ENCODE measurements around the gene ZNRD2. TPM values are rescaled to one million over a fixed set of nuclear protein-coding genes. Genes with fewer than 3 reads are reported as not detected.

The ZNRD2 gene
- total and polyA plus RNA-seq, 12 donors: 9.4 to 135 (median 56.0) TPM

DNA sequence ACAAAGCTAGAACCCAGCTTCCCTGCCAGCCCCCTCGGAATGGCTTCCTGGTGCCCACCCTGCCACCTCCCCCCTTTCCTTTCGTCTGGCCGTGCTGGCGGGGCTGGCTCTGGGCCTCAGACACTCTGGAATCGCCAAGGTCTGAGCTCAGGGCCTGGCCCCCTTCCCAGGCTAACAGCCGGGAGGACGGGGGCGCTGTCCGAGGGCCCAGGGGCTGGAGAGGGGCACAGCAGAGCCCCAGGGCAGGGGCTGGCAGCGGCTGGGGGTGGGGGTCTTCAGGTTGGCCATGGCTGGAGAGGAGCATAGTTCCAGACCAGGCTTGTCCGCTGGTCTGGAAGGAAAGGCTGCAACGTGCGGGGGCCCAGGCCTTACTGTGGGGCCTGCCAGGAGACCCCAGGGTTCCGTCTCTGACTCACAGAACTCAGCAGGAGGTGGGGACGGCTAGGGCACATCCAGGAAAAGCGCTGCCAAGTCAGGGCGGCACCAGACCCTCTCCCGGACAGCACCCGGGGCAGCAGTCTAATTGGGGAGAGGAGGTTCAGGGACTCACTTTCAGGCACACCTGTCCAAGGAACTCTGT is 11.3 kb upstream of the ZNRD2 start:
- H3K36me3 ChIP-seq (replicated peaks in 1 of 2): peaks cover 0 to under 1% of the 10 kb centered on the region in 2 donors
- TF ChIP-seq, protein P1, sequence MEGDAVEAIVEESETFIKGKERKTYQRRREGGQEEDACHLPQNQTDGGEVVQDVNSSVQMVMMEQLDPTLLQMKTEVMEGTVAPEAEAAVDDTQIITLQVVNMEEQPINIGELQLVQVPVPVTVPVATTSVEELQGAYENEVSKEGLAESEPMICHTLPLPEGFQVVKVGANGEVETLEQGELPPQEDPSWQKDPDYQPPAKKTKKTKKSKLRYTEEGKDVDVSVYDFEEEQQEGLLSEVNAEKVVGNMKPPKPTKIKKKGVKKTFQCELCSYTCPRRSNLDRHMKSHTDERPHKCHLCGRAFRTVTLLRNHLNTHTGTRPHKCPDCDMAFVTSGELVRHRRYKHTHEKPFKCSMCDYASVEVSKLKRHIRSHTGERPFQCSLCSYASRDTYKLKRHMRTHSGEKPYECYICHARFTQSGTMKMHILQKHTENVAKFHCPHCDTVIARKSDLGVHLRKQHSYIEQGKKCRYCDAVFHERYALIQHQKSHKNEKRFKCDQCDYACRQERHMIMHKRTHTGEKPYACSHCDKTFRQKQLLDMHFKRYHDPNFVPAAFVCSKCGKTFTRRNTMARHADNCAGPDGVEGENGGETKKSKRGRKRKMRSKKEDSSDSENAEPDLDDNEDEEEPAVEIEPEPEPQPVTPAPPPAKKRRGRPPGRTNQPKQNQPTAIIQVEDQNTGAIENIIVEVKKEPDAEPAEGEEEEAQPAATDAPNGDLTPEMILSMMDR (IDR thresholded peaks at IDR 0.05): no peak
- no peak for TF ChIP-seq POLR2A (IDR thresholded peaks at IDR 0.05)
- peak overlapping the region in 1 of 4 donors; percentile 82 for H3K4me3 ChIP-seq
- peak overlapping the region; percentile 86 to 96 (median 88) for H3K27ac ChIP-seq
- H3K9me3 ChIP-seq (replicated peaks in 1 of 3): no peaks in the 10 kb centered on the region
- H3K27me3 ChIP-seq: no peaks in the 10 kb centered on the region
- peaks cover 40 to 61% of the 10 kb centered on the region in 2 donors for H3K4me1 ChIP-seq (replicated peaks in 1 of 2)
- WGBS, 4 donors: 24 to 71% (median 32%) methylated on average over 5 to 19 of the region's 19 CpGs
- intact Hi-C loops (cut with DNase I): no loop called here
- peak in 5 of 7 donors; percentile 66 to 76 (median 69) for DNase-seq

DNA sequence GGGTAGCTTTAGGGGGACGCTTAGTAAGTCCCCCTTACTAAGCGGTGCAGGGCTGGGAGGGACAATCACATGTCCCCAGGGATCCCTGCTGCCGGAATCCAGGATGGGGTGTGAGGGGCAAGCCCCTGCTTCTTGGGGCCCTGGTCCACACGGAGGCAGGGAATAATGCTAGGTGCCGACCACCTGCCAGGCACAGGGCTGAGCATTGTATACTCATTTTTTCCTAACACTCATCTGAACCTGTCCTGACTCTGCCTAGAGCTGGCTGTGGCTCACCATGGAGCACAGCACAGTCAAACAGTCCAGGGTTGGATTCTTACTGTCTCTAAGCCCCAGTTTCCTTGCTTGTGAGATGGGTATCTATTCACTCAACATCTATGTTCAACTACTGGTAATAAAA is 10.7 kb upstream of the ZNRD2 start:
- Histone ChIP-seq H3K4me3 (no peak overlapping the region), H3K4me1 (replicated peaks in 1 of 2) (peaks cover 40 to 58% of the 10 kb centered on the region in 2 donors), H3K9me3 (replicated peaks in 1 of 3) (no peaks in the 10 kb centered on the region), H3K27ac (peak overlapping the region in 4 of 5 donors; percentile 86 to 96 (median 90)), H3K27me3 (no peaks in the 10 kb centered on the region), H3K36me3 (replicated peaks in 1 of 2) (no peaks in the 10 kb centered on the region)
- WGBS, 4 donors: 56 to 80% (median 66%) methylated on average over 1 to 5 of the region's 5 CpGs
- no peak for DNase-seq
- intact Hi-C loops (cut with DNase I): no loop called here
- TF ChIP-seq, protein P1 (IDR thresholded peaks at IDR 0.05): no peak
- no peak for TF ChIP-seq POLR2A (IDR thresholded peaks at IDR 0.05)

DNA sequence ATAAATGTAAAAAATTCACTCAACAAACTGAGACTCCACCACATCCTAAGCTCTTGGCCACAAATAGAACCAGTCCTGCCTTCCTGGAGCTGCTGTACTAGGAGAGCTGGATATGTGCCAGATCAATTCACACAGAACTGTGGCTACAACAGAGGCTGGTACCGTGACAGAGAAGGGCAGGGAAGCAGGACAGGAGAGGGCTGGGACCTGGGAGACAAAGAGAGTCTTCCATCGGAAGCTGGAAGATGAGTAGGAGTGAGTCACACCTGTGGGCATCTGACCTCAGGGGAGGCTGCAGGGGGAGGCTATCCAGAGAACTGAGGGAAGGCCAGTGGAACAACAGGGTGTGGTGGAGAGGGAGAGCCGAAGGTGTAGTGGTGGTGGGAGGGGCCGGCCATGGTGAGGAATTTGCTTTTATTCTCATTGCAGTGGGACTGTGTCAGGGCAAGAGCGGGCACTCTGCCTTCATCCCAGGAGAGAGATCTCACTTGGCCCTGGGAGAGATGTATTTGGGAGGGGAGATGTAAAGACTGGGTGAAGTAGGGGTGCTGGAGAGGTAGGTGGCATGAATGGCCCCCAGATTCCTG is 10.2 kb upstream of the ZNRD2 start:
- intact Hi-C loops (cut with DNase I): no loop called here
- Histone ChIP-seq H3K27ac (peak overlapping the region in 3 of 5 donors; percentile 86 to 96 (median 93)), H3K36me3 (replicated peaks in 1 of 2) (no peaks in the 10 kb centered on the region), H3K4me3 (no peak overlapping the region), H3K4me1 (replicated peaks in 1 of 2) (peaks cover 38 to 54% of the 10 kb centered on the region in 2 donors), H3K9me3 (replicated peaks in 1 of 3) (no peaks in the 10 kb centered on the region), H3K27me3 (no peaks in the 10 kb centered on the region)
- peak in 3 of 7 donors; percentile 54 to 65 (median 63) for DNase-seq
- WGBS, 4 donors: 32 to 41% (median 39%) methylated on average over 5 of the region's 5 CpGs
- TF ChIP-seq, protein P1 (IDR thresholded peaks at IDR 0.05): no peak
- TF ChIP-seq POLR2A (IDR thresholded peaks at IDR 0.05): no peak

DNA sequence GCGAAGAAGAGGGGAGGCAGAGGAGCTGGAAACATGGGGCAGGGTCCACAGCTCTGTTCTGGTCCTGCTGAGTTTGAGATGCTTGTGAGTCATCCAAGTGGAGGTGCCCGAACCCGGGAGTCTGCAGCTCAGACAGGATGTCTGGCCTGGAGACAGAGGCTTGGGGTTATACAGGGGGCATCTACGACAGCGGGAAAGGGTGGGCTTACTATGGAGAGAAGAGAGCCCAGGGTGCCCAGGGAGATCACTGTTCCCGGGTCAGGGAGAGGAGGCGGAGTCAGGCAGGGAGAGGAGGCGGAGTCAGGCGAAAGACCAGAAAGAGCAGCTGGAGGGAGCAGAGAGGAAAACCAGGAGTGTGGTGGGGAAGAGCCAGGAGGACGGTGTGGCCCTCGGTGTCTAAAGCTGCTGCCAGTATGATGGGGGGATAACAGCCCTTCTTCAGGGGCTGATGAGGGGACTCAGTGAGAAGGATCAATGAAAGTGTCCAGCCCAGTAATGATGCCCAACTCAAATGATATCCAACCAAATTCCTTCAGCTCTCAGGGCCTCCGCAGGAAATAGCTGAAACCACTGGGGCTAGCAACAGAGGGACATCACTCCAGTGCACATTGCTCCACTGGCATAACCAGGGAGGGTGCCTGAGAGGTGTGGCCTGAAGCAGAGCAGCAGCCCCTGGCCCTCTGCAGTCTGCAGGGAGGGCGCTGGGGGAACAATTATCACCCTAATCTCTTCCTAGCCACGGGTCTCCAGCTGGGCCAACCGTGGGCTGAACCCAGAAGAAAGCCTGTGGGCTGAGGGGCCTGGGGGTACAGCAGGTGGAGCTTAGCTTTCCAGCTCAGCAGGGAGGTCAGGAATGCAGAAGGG is 9.5 kb upstream of the ZNRD2 start:
- Histone ChIP-seq H3K36me3 (replicated peaks in 1 of 2) (no peaks in the 10 kb centered on the region), H3K27ac (peak overlapping the region in 2 of 5 donors; percentile 93 to 96), H3K9me3 (replicated peaks in 1 of 3) (no peaks in the 10 kb centered on the region), H3K27me3 (no peaks in the 10 kb centered on the region), H3K4me1 (replicated peaks in 1 of 2) (peaks cover 34 to 54% of the 10 kb centered on the region in 2 donors), H3K4me3 (no peak overlapping the region)
- TF ChIP-seq POLR2A (IDR thresholded peaks at IDR 0.05): no peak
- TF ChIP-seq, protein P1 (IDR thresholded peaks at IDR 0.05): no peak
- WGBS, 4 donors: 19 to 30% (median 29%) methylated on average over 10 to 15 of the region's 15 CpGs
- intact Hi-C loops (cut with DNase I): no loop called here
- DNase-seq: peak in 4 of 7 donors; percentile 49 to 78 (median 62)
